Measurements from ENCODE around the gene VBP1. TPM values are rescaled to one million over a fixed set of nuclear protein-coding genes. Genes with fewer than 3 reads are reported as not detected.
"Not testable (repeated sequence)": the region's sequence is repeated elsewhere in the genome, so short reads cannot be mapped to it uniquely, and the experiment has no call there.

Gene VBP1
- total RNA-seq, 1 donor from 2014 or later: 15.3 TPM

DNA sequence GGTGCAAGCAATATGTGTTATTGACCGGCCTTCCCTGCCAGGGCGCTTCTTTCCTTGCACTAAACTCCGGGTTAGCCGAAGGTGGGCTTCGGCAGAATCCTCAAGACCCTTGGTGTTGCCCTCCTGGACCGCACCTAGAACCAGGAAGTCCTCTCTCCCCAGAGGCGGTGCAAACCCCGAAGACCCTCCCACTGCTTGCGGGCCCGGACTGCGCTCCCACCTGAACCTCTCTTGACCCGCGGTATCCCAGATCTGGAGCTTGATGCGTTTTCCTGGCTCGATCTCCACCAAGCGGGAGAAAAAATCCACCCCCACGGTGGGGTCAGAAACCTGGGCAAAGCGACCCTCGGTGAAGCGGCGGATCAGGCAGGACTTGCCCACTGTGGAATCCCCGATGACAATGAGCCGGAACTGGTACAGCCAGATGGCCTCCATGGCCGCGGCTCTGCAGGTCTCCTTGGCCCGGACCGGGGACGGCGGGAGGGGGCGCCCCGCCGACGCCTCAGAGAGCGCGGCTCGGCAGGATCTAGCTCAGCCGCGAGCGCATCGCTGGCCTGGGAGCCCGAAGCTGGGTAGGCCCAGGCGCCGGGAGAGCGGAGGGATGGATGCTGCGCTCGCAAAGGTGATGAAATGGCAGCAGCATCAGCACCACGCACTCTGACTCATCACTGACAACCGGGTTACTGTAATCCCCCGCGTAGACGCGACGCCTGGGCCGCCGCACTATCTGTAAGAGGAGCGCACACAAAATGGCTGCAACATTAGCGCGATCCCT lies 47.8 kb downstream of the VBP1 start, which contains the start of gene RAB39B:
Gene RAB39B (minus strand): TSS at position 638 of the 775 bp plus-strand sequence. CDS start 203 bp downstream, at position 435.
- ATAC-seq: peak; percentile 57
- peak; percentile 40 for DNase-seq (ENCODE audit: low spot score)

GRCh38 chrX:155266439-155266838 lies 50.2 kb downstream of the VBP1 start:
- ATAC-seq: no peak
- no peak for DNase-seq (ENCODE audit: low spot score)

GRCh38 chrX:155267995-155268394 lies 51.7 kb downstream of the VBP1 start:
- ATAC-seq; DNase-seq (ENCODE audit: low spot score): not testable (repeated sequence)

GRCh38 chrX:155270969-155271368 lies 54.7 kb downstream of the VBP1 start:
- ATAC-seq (no peak), DNase-seq (ENCODE audit: low spot score) (no peak)

GRCh38 chrX:155279873-155280272 lies 63.6 kb downstream of the VBP1 start:
- ATAC-seq: no peak
- no peak for DNase-seq (ENCODE audit: low spot score)

Other genes with a start within 250 kb of the VBP1 start
- gene F8, start 193.7 kb upstream of the VBP1 start, total RNA-seq: 22.6 TPM
- 26.9 TPM for gene FUNDC2, start 189.6 kb upstream of the VBP1 start, total RNA-seq
- 8.3 TPM for gene CMC4, start 145.3 kb upstream of the VBP1 start, total RNA-seq
- 15.2 TPM for gene MTCP1, start 145.3 kb upstream of the VBP1 start, total RNA-seq
- 9.5 TPM for gene BRCC3, start 145.0 kb upstream of the VBP1 start, total RNA-seq
- gene RAB39B, start 48.0 kb downstream of the VBP1 start, total RNA-seq: 0.10 TPM
- 6.0 TPM for gene CLIC2, start 118.2 kb downstream of the VBP1 start, total RNA-seq
- gene F8A2, start 165.6 kb downstream of the VBP1 start, total RNA-seq: 7.7 TPM
- gene F8A3, start 242.2 kb downstream of the VBP1 start, total RNA-seq: 16.4 TPM

Data from left lobe of liver (tissue), 2 donors.